GM21390 (cell line): Measurements from ENCODE around the gene ACSL5.
"Not testable (repeated sequence)": the region's sequence is repeated elsewhere in the genome, so short reads cannot be mapped to it uniquely, and the experiment has no call there.

Experiments used
- ATAC-seq: cut with Tn5 transposase; IDR thresholded peaks from one replicate; pipeline ENCODE4 v1.9.1; 2021; ENCODE audit not compliant: unreplicated experiment

Gene ACSL5

GRCh38 chr10:112406806-112407205 lies 32.9 kb downstream of the ACSL5 start:
- ATAC-seq = not testable (repeated sequence)

- no peak for ATAC-seq
Observed at GRCh38 chr10:112407696-112408095, 33.8 kb downstream of the ACSL5 start.

GRCh38 chr10:112409299-112409698 lies 35.4 kb downstream of the ACSL5 start:
- no peak for ATAC-seq

GRCh38 chr10:112409755-112410154 lies 35.8 kb downstream of the ACSL5 start:
- ATAC-seq = no peak

- no peak for ATAC-seq
Observed at GRCh38 chr10:112412696-112413095, 38.8 kb downstream of the ACSL5 start.

- ATAC-seq = no peak
Observed at GRCh38 chr10:112421731-112422130, 47.8 kb downstream of the ACSL5 start.

GRCh38 chr10:112424651-112425050 lies 50.7 kb downstream of the ACSL5 start:
- ATAC-seq = no peak

GRCh38 chr10:112426111-112426510 lies 52.2 kb downstream of the ACSL5 start:
- ATAC-seq = no peak

GRCh38 chr10:112429147-112429546 lies 55.2 kb downstream of the ACSL5 start:
- ATAC-seq = no peak

- ATAC-seq = no peak
Observed at GRCh38 chr10:112429654-112430230, 55.8 kb downstream of the ACSL5 start.

GRCh38 chr10:112433136-112433535 lies 59.2 kb downstream of the ACSL5 start:
- ATAC-seq = no peak

GRCh38 chr10:112434988-112435619 lies 61.2 kb downstream of the ACSL5 start:
- ATAC-seq = no peak

GRCh38 chr10:112438356-112438755 lies 64.4 kb downstream of the ACSL5 start:
- ATAC-seq = no peak

- ATAC-seq = no peak
Observed at GRCh38 chr10:112441520-112441919, 67.6 kb downstream of the ACSL5 start.

GRCh38 chr10:112442063-112442462 lies 68.1 kb downstream of the ACSL5 start:
- no peak for ATAC-seq

GRCh38 chr10:112446055-112446854 lies 72.3 kb downstream of the ACSL5 start:
- peak; percentile 27 for ATAC-seq

GRCh38 chr10:112446855-112447619 lies 73.1 kb downstream of the ACSL5 start, which contains the start of the genes VTI1A and ZDHHC6:
TSS of gene VTI1A (plus strand) at chr10:112447215. CDS start at chr10:112447374, 159 bp downstream.
TSS of gene ZDHHC6 (minus strand) at chr10:112446914. CDS start at chr10:112445436, 1,478 bp downstream.
- ATAC-seq = peak; percentile 95

- ATAC-seq = no peak
Observed at GRCh38 chr10:112447620-112447928, 73.7 kb downstream of the ACSL5 start.

- ATAC-seq = no peak
Observed at GRCh38 chr10:112448888-112449287, 75.0 kb downstream of the ACSL5 start.

GRCh38 chr10:112454910-112455779 lies 81.2 kb downstream of the ACSL5 start:
- ATAC-seq = no peak
